ENCODE results near the gene DLG4.

- TF ChIP-seq CTCF (IDR thresholded peaks at IDR 0.05), result no peak
- no peak for TF ChIP-seq POLR2A (IDR thresholded peaks at IDR 0.05)
Measured at GRCh38 chr17:7250695-7251627, 31.3 kb upstream of the DLG4 start.

All from body of pancreas (tissue), 4 donors.